Fibroblast of skin of scalp (primary cell): ENCODE data around the gene IP6K1. TPM values are rescaled to one million over a fixed set of nuclear protein-coding genes. Genes with fewer than 3 reads are reported as not detected.
"Not testable (repeated sequence)": the region's sequence is repeated elsewhere in the genome, so short reads cannot be mapped to it uniquely, and the experiment has no call there.

Source experiments
- DNase-seq: peaks from one replicate; pipeline ENCODE4 v3.0.0-alpha.2; 2013
- polyA plus RNA-seq, 2 experiments: library from polyadenylated mRNA; unstranded; fragments of 120-200 nt; gene quantifications; one replicate each; pipeline ENCODE4 v1.2.1, GENCODE V29; 2013; ENCODE audit not compliant: insufficient read length in 2 of 2

IP6K1 gene
- polyA plus RNA-seq (2013, experiment 1 of 2; ENCODE audit: insufficient read length), result 34.5 TPM
- polyA plus RNA-seq (2013, experiment 2 of 2; ENCODE audit: insufficient read length), result 34.1 TPM

DNA sequence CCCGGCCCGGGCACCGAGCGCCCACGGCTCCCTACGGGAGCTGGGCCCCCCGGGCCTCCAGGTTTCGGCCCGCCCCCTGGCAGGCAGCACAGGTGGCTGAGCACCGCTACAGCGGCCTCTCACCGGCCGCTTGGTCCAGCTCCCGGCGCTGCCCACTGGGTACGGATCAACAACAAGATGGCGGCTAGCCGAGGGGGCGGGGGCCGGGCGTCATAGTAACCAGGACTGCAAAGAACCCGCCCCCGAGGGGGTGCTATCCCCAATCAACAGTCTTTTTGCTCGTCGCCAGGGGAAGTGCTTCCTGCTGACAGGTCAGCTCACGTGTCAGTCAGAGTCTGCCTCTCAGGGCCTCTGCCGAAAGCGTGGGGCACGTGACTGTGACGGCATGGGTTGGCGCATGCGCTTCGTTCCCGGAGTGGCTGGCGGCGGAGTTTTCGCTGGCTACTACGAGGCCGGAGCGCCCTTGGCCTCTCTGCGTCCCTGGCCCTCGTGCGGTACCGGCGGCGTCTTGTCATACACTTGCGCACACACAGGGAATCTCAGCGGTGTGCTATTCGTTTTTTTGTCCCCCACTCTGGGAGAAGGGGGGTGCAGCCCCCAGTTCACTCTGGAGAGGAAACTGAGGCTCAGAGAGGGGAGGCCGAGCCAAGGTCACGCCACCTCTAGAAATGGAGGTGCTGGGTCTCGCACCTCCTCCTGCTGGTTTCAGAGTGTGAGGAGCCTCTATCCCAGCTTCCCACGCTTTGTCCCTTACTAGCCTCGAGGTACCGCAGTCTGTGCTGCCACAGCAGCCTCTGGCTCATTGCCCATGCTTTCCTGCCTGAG is at the start of gene IP6K1:
Gene IP6K1, minus strand, starts transcription at position 186 of the 825 bp plus-strand sequence. CDS start 38,502 bp downstream, outside the sequence.
- DNase-seq, result peak; percentile 100

GRCh38 chr3:49831341-49831740 is 45.0 kb upstream of the IP6K1 start:
- DNase-seq, result no peak

DNA sequence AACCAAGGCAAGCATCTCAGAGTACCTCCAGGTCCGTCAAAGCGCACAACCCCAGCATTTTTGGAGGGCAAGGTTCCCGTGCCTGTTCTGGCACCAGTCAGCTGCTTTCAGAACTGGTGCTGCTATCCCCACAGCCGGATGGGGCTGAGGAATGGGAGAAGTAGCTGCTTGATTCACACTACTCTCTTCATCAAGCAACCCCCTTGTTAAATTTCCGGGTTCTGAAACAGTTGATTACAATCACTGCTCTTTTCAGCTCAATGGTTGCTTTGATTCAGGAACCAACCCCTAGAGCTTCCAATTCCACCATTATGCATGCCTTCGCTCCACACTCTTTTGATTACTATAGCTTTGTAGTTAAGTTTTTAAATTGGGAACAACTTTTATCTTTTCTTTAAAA is 39.7 kb upstream of the IP6K1 start:
- no peak for DNase-seq

DNA sequence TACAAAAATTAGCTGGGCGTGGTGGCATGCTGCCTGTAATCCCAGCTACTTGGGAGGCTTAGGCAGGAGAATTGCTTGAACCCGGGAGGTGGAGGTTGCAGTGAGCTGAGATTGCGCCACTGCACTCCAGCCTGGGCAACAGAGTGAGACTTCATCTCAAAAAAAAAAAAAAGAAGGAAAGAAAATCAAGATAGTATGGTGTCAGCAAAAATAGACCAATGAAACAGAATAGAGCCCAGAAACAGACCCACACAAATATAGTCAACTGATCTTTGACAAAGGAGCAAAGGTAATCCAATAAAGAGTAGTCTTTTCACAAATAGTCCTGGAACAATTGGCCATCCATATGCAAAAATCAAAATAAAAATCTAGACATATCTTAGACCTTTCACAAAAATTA is 36.8 kb upstream of the IP6K1 start:
- DNase-seq, result not testable (repeated sequence)

DNA sequence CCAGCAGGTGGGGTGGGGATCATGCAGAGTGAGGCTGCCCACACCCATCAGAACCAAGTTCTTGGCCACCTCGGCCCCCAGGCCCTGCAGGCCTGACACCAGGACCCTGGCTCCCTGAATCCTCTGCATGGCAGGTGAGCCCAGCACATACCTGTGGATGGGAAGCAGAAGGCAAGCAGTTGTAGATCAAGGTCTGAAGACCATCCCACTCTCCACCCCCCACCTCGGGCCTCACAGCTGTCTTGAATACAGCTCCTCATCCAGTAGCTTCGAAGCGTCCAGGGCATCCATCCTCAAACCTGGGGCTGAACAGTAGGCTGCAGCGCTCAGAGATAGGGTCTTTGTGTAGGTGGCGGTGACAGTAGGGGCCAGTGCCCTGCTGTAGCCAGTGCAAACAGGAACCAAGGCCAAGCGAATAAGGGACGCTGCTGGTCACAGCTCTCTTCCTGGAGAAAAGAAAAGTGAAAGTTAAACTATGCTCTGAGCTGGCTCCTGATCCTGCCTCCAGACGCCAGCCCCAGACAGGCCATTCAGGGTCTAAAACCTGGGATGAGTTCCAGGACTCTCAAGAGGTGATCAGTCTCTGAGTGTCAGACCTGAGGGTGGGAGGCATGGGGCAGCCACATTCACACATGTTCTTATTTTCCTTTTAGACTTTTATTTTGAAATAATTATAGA is 27.3 kb upstream of the IP6K1 start, which contains the start of gene UBA7:
Gene UBA7, minus strand, starts transcription at position 457 of the 678 bp plus-strand sequence. Its CDS starts 166 bp downstream, at position 291.
- peak; percentile 75 for DNase-seq

DNA sequence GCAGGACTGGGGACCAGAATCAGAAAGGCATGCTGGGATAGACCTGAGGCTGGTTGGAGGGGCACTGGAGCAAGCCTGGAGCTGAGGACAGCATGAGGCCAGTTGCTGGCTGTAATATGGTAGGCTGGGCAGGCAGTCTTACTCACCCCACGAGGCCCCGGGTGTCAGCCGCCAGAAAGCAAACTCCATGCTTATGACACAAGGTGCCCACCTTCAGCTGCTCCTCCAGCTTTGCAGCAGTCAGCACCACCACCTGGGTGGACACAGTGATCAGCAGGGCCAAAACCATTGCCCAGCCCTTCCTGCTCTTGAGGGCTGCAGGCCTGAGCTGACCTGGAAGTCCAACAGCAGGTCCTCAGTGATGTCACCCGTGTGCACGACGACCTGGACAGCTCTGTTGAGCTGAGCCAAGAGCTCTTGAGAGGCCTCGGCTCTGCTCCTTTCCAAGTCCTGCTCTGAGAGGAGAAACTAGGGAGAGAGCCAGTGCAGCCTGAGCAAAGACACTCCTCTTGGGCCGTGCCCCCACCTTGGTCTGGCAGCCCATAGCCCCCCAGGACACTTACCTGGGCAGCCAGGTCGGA is 26.7 kb upstream of the IP6K1 start:
- no peak for DNase-seq

- no peak for DNase-seq
These were observed 21.2 kb upstream of the IP6K1 start for GRCh38 chr3:49807431-49808114.

- no peak for DNase-seq
These were observed 20.5 kb upstream of the IP6K1 start for GRCh38 chr3:49806850-49807249.

DNA sequence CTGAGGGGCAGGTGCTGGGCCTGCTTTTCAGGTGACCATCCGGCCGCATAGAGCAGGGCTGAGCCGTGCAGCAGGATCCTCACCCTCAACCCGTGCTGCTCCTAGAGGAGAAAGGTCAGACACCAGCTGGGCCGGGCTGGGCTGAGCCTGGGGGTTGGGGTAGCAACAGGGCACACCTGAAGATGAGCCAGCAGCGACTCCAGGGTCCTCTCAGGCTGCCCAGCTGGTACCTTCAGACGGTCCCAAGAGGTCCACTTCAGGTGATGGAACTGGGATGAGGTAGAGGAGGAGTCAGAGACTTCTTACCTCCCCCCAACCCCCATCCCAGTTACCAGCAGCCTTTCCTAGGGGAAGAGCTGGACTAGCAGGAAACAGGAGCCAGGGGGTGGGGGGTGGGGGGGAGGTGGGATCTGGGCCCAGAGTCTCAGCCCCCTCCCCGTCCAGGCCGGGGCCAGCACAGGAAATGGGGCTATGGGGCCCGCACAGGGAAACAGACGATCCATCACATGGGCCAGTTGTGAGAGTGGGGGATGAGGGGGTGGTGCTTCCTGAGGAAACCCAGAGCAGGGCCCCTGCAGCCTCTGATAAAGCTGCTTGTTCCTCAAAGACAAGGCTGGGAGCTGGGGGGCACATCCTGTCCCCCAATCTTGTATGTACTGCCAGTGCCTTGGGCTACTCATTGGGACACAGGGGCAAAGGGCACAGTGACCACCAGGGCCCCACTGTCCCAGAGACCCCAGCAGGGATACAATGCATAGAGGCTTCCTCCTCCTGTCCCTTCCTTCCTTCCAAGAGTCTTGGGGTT is 19.8 kb upstream of the IP6K1 start:
- peak; percentile 45 for DNase-seq

- DNase-seq, result peak; percentile 96
These were observed 19.0 kb upstream of the IP6K1 start for GRCh38 chr3:49805367-49805782.

DNA sequence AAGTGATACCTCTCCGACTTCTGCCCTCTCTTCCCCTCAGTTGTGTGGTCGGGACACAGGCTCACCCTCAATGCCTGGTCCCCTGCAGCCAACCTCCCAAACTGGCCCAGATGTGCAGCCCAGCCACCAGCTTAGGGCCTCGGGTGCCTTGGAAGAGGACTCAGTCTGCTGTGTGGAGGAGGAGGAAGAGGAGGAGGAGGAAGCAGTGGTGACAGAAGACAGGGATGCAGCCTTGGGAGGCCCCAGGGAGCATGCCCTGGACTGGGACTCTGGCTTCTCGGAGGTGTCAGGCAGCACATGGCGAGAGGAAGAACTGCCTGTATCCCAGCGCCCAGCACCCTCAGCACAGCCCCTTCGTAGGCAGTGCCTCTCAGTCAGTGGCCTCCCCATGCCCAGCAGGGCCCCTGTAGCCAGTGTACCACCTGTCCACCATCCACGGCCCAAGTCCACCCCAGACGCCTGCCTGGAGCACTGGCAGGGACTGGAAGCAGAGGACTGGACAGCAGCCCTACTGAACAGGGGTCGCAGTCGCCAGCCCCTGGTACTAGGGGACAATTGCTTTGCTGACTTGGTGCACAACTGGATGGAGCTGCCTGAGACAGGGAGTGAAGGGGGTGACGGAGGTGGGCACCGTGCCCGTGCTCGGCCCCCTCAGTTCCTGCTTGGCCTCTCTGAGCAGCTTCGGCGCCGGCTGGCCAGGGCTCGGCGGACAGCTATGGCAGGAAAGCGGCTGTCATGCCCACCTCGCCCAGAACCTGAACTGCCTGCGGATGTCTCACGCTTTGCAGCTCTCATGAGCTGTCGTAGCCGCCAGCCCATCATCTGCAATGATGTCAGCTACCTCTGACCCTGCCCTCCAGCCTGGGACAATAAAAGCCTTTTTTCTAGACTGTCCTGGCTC is 18.0 kb upstream of the IP6K1 start:
- DNase-seq, result no peak

DNA sequence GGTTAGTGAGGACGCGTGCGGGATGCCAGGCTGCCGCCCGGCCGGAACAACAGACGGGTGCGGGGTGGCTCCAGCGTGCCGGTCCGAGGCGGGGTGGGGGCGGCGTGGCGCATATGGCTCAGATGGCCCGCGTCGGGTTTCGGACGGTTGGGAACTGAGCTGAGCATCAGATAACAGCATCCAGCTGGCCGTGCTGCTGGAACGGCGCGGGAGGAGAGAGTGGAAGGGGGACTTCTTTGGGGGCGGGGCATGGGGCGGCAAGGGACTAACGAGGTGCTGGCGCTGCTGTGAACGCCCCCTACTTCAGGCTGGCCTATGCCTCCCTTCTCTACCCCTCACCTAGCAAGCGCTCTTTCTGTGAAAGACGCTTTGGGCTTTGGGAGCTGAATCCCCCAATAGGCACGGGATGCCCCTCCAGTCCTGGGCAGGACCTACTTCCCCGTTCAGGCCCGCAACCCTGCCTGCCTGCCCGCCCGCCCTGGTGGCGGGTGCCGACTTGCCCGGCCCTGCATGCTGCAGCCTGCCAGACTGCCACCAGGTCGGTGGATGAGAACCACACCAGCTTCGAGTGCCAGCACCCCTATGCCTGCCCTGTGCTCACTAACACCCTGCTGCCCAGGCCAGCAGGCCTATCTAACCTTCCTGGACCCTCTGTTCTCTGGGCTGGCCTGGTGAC is 17.3 kb upstream of the IP6K1 start:
- no peak for DNase-seq

- DNase-seq, result peak; percentile 82
These were observed 16.6 kb upstream of the IP6K1 start, which contains the start of gene INKA1 for GRCh38 chr3:49802719-49803464. Gene INKA1, plus strand, starts transcription at chr3:49803261. Its CDS starts 132 bp downstream, at chr3:49803393.

DNA sequence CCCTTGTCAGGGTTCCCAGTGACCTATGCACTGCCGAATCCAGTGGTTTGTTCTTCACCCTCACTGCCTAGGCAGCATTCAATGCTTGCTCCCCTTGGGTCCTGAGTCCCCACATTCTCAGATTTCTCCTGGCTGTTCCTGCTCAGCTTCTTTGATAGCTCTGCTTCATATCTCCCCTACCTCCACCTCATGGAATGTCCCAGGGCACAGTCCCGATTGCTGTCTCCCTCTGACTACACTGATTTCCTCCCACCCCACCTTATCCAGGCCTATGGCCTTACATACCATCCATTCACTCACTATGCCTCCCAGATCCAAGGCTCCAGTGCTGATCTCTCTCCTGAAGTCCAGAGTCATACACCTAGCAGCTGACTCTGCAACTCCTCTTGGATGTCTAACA is 14.8 kb upstream of the IP6K1 start:
- no peak for DNase-seq

DNA sequence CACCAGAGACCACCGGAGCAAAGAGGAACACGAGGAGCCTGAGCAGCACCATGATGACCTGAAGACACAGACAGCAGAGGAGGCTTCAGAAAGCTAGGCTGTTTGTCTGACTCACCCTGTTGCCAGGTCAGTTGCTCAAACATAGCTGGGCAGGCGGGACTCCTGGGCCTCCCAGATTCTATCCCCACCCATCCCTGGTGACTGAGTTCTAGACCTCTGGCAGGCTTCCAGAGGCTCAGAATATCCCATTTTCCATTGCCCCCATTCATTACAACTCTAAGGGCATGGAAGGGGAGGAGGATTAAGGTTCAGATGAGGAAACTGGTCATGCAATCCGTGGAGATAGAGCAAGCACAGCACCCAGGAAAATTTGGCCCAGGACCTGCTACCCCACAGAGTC is 13.4 kb upstream of the IP6K1 start, which contains the start of gene CDHR4:
Gene CDHR4, minus strand, starts transcription at position 113 of the 400 bp plus-strand sequence. Its CDS starts 61 bp downstream, at position 52.
- DNase-seq, result peak; percentile 69

DNA sequence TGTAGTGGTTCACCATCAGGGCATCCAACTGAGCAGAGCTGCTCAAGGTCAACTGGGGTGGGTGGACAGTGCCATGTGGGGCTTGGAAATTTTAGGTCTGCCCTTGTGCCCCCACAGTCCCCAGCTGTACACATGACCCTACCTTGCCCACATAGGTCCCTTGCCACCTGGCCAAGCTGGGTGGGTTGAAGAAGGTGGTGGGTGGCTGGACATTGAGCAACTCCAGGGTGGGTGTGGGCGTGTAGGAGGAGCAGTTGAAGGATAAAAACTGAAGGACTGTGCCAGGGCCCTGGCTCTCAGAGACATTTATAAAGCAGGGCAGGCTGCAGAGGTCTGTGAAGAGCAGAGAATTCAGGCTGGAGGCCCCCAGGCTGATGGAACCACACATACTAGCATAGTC is 12.8 kb upstream of the IP6K1 start:
- DNase-seq, result no peak

DNA sequence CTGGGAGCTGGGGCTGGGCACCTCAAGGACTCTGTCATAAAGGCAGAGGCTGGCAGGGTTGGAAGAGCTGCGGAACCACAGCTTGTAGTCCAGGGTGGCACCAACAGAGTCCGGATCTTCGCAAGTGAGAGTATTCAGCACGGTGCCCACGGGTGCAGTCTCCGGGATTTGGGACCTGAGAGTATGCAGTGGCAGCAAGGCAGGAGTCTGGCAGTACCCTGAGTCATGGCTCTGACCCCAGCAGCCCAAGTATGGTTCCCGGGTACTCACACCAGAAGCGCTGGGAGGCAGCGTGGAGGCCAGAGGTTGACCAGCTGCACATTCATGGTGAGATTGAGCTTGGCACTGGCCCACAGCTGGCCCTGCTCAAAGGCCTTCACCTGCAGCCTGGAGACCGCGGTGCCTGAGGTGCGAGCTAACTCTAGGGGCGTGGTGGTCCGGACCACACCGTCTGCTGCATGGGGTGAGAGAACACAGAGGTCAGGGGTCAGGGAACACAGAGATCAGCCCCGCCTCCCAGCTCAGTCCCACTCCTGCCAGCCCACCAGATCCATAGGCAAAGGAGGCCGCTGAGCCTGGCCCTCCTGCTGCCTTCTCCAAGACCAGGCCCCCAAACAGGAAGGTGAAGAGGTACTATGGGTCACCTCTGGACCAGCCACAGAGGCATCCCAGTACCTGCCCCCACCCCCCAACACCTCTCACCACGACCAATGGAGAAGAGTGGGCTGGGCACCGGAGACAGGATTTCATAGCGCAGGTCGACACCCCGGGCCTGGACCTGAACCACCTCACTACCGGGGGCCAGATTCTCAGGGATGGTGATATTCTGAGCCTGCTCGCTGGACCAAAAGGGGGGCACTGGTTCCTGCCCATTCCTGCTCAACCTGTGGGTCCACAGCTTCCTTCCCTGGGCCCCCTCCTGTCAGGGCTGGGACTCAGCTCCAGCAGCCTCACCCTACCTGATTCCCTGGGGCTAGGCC is 8.9 kb upstream of the IP6K1 start:
- DNase-seq, result no peak

DNA sequence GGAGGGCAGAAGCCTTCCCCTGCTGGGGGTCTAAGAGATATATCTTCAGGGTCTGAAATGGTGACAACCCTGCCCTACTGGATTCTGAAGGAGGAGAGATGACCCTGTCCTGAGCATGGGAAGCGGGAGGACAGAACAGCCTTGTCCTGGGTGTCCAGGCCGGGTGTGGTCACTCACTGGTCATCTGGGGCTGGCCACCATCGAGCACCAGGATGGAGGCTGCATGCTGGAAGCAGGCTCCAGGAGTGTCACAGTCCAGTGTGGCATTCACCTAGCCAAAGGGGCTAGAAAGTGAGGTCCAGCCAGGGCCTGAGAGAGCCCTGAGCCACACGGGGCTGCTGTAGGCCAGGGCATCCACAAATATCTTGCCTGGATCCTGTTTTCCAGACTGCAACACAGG is 8.1 kb upstream of the IP6K1 start:
- DNase-seq, result no peak
